ENCODE results near the gene STBD1.
"Not testable (repeated sequence)": the region's sequence is repeated elsewhere in the genome, so short reads cannot be mapped to it uniquely, and the experiment has no call there.

STBD1 gene

GRCh38 chr4:76311896-76312331, 5.4 kb downstream of the STBD1 start:
- no peak for DNase-seq
- in situ Hi-C loops (cut with HindIII; ENCODE audit: low pct_ligation_motif_present, low pct_unique_long_range_greater_than_20kb, low sequenced_read_pairs) = no loop called here

- in situ Hi-C loops (cut with HindIII; ENCODE audit: low pct_ligation_motif_present, low pct_unique_long_range_greater_than_20kb, low sequenced_read_pairs) = no loop called here
- no peak for DNase-seq
Measured at GRCh38 chr4:76312457-76312856, 5.9 kb downstream of the STBD1 start.

- in situ Hi-C loops (cut with HindIII; ENCODE audit: low pct_ligation_motif_present, low pct_unique_long_range_greater_than_20kb, low sequenced_read_pairs) = no loop called here
- DNase-seq = no peak
Measured at GRCh38 chr4:76313547-76313946, 7.0 kb downstream of the STBD1 start.

GRCh38 chr4:76315267-76315918, 8.9 kb downstream of the STBD1 start:
- no peak for DNase-seq

GRCh38 chr4:76316131-76316530, 9.6 kb downstream of the STBD1 start:
- in situ Hi-C loops (cut with HindIII; ENCODE audit: low pct_ligation_motif_present, low pct_unique_long_range_greater_than_20kb, low sequenced_read_pairs) = no loop called here
- no peak for DNase-seq

More at GRCh38 chr4:76315267-76315918, 8.9 kb downstream of the STBD1 start:
- in situ Hi-C loops (cut with HindIII; ENCODE audit: low pct_ligation_motif_present, low pct_unique_long_range_greater_than_20kb, low sequenced_read_pairs) = no loop called here

- DNase-seq = no peak
- in situ Hi-C loops (cut with HindIII; ENCODE audit: low pct_ligation_motif_present, low pct_unique_long_range_greater_than_20kb, low sequenced_read_pairs) = no loop called here
Measured at GRCh38 chr4:76322236-76322635, 15.7 kb downstream of the STBD1 start.

- no peak for DNase-seq
- in situ Hi-C loops (cut with HindIII; ENCODE audit: low pct_ligation_motif_present, low pct_unique_long_range_greater_than_20kb, low sequenced_read_pairs) = no loop called here
Measured at GRCh38 chr4:76325072-76325471, 18.5 kb downstream of the STBD1 start.

- in situ Hi-C loops (cut with HindIII; ENCODE audit: low pct_ligation_motif_present, low pct_unique_long_range_greater_than_20kb, low sequenced_read_pairs) = no loop called here
- no peak for DNase-seq
Measured at GRCh38 chr4:76326515-76326914, 20.0 kb downstream of the STBD1 start.

- in situ Hi-C loops (cut with HindIII; ENCODE audit: low pct_ligation_motif_present, low pct_unique_long_range_greater_than_20kb, low sequenced_read_pairs) = no loop called here
- no peak for DNase-seq
Measured at GRCh38 chr4:76334885-76335284, 28.4 kb downstream of the STBD1 start.

GRCh38 chr4:76339364-76339763, 32.8 kb downstream of the STBD1 start:
- in situ Hi-C loops (cut with HindIII; ENCODE audit: low pct_ligation_motif_present, low pct_unique_long_range_greater_than_20kb, low sequenced_read_pairs) = no loop called here
- no peak for DNase-seq

- in situ Hi-C loops (cut with HindIII; ENCODE audit: low pct_ligation_motif_present, low pct_unique_long_range_greater_than_20kb, low sequenced_read_pairs) = no loop called here
- DNase-seq = peak; percentile 23
Measured at GRCh38 chr4:76341063-76341462, 34.5 kb downstream of the STBD1 start.

GRCh38 chr4:76342191-76342590, 35.7 kb downstream of the STBD1 start:
- peak; percentile 21 for DNase-seq
- in situ Hi-C loops (cut with HindIII; ENCODE audit: low pct_ligation_motif_present, low pct_unique_long_range_greater_than_20kb, low sequenced_read_pairs) = no loop called here

- in situ Hi-C loops (cut with HindIII; ENCODE audit: low pct_ligation_motif_present, low pct_unique_long_range_greater_than_20kb, low sequenced_read_pairs) = no loop called here
- DNase-seq = no peak
Measured at GRCh38 chr4:76342803-76343202, 36.3 kb downstream of the STBD1 start.

GRCh38 chr4:76354517-76355473, 48.3 kb downstream of the STBD1 start:
- in situ Hi-C loops (cut with HindIII; ENCODE audit: low pct_ligation_motif_present, low pct_unique_long_range_greater_than_20kb, low sequenced_read_pairs) = no loop called here
- no peak for DNase-seq

GRCh38 chr4:76357981-76358380, 51.4 kb downstream of the STBD1 start:
- in situ Hi-C loops (cut with HindIII; ENCODE audit: low pct_ligation_motif_present, low pct_unique_long_range_greater_than_20kb, low sequenced_read_pairs) = no loop called here
- DNase-seq = no peak

GRCh38 chr4:76359881-76360466, 53.4 kb downstream of the STBD1 start:
- in situ Hi-C loops (cut with HindIII; ENCODE audit: low pct_ligation_motif_present, low pct_unique_long_range_greater_than_20kb, low sequenced_read_pairs); DNase-seq: not testable (repeated sequence)

Measured in ACHN (cell line).